ENCODE measurements around the gene DES. TPM values are rescaled to one million over a fixed set of nuclear protein-coding genes. Genes with fewer than 3 reads are reported as not detected.

Gene DES
- polyA plus RNA-seq, 1 donor from 2014 or later: not detected

DNA sequence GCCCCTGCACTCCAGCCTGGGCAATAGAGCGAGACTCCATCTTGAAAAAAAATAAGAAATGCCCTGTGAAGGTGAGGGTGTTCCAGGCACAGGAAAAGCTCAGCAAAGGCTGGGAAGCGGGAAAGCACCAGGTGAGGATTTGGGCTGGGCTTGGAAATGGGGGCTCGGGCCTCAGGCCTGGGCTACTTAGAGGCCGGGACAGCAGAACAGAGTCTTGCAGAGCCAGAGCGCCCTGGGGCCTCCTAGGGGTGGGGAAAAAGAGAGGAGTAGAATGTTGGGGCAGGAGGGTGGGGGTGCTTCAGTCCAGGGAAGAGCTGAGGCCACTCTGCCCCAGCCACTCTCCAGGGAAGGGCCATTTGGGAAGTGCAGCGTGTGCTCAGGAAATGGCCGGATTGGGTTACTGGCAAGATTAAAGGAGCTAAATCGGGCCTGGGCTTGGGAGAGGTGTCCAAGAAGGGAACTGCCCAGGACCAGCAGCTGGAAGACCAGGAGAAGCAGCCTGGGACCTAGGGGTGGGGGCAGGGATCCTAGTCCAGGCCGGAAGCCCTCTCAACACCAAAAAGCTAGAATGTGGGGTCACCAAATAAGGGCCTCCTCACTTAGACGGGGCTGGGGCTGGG lies 13.8 kb upstream of the DES start:
- no peaks in the 10 kb centered on the region for H3K9me3 ChIP-seq (ENCODE audit: low read length)
- H2AFZ ChIP-seq (ENCODE audit: low read depth, low read length): no peak overlapping the region
- no peaks in the 10 kb centered on the region for H3K79me2 ChIP-seq (replicated peaks; ENCODE audit: insufficient read depth, low read length)
- no peak overlapping the region for H3K4me3 ChIP-seq (ENCODE audit: low read length)
- H3K9ac ChIP-seq (ENCODE audit: low read length): no peak overlapping the region
- H3F3A ChIP-seq (ENCODE audit: insufficient read depth, low read length, poor library complexity, severe bottlenecking): no peaks in the 10 kb centered on the region
- TF ChIP-seq RAD21 (conservative IDR thresholded peaks at IDR 0.05): no peak
- TF ChIP-seq CTCF (IDR thresholded peaks at IDR 0.05; ENCODE audit: poor library complexity, severe bottlenecking): no peak
- no peak for TF ChIP-seq MXI1 (conservative IDR thresholded peaks at IDR 0.05; ENCODE audit: poor library complexity, severe bottlenecking)
- TF ChIP-seq EZH2 (IDR thresholded peaks at IDR 0.05; ENCODE audit: borderline replicate concordance, insufficient read depth, low read length, poor library complexity, severe bottlenecking): no peak
- no peak for TF ChIP-seq EP300 (conservative IDR thresholded peaks at IDR 0.05; ENCODE audit: poor library complexity, severe bottlenecking)
- no peak overlapping the region for H3K27ac ChIP-seq (ENCODE audit: low read length)
- no peaks in the 10 kb centered on the region for H4K20me1 ChIP-seq (ENCODE audit: insufficient read depth)
- H3K27me3 ChIP-seq (ENCODE audit: insufficient read depth, low read depth, low read length): no peaks in the 10 kb centered on the region
- no peak overlapping the region for H3K4me2 ChIP-seq (ENCODE audit: low read length)
- no peaks in the 10 kb centered on the region for H3K36me3 ChIP-seq (ENCODE audit: insufficient read depth, low read length)
- H3K9me2 ChIP-seq (ENCODE audit: insufficient read depth, low read length): no peaks in the 10 kb centered on the region

- TF ChIP-seq SMC3 (conservative IDR thresholded peaks at IDR 0.05; ENCODE audit: poor library complexity) (no peak), EZH2 (IDR thresholded peaks at IDR 0.05; ENCODE audit: borderline replicate concordance, insufficient read depth, low read length, poor library complexity, severe bottlenecking) (no peak), POLR2AphosphoS5 (IDR thresholded peaks at IDR 0.05) (no peak)
- Histone ChIP-seq H3K9me2 (ENCODE audit: insufficient read depth, low read length) (no peaks in the 10 kb centered on the region), H3K79me2 (replicated peaks; ENCODE audit: insufficient read depth, low read length) (no peaks in the 10 kb centered on the region), H3K4me3 (ENCODE audit: low read length) (no peak overlapping the region), H3F3A (ENCODE audit: insufficient read depth, low read length, poor library complexity, severe bottlenecking) (no peaks in the 10 kb centered on the region), H3K27me3 (ENCODE audit: insufficient read depth, low read depth, low read length) (no peaks in the 10 kb centered on the region), H3K9me3 (ENCODE audit: low read length) (no peaks in the 10 kb centered on the region), H4K20me1 (ENCODE audit: insufficient read depth) (no peaks in the 10 kb centered on the region), H3K4me2 (ENCODE audit: low read length) (no peak overlapping the region), H3K36me3 (ENCODE audit: insufficient read depth, low read length) (no peaks in the 10 kb centered on the region), H3K9ac (ENCODE audit: low read length) (no peak overlapping the region), H2AFZ (ENCODE audit: low read depth, low read length) (no peak overlapping the region), H3K27ac (ENCODE audit: low read length) (no peak overlapping the region)
Measured at GRCh38 chr2:219404954-219405353, 13.2 kb upstream of the DES start.

DNA sequence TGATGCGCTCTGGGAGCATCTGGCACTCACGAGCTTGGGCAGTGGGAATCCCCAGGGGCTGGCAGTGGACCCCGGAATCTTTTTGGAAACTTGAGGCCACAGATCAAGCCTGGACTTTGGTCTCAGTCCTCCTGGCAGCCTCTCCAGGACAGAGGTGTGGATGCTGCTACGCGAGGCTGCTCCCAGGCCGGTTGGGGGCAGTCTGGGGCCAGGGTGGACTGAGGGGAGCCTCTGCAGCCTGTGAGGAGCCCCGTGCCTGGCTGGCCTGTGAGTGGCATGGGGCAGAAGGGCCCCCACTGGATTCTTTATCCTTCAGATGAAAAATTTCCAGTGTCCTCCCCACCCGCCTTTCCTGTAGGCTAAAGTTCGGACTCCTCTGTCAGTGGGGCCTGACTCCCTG lies 12.7 kb upstream of the DES start:
- H3K27me3 ChIP-seq (ENCODE audit: insufficient read depth, low read depth, low read length): no peaks in the 10 kb centered on the region
- TF ChIP-seq EP300 (conservative IDR thresholded peaks at IDR 0.05; ENCODE audit: poor library complexity, severe bottlenecking) (no peak), CTCF (IDR thresholded peaks at IDR 0.05; ENCODE audit: poor library complexity, severe bottlenecking) (no peak), RAD21 (conservative IDR thresholded peaks at IDR 0.05) (no peak), POLR2AphosphoS5 (IDR thresholded peaks at IDR 0.05) (no peak)
- no peaks in the 10 kb centered on the region for H4K20me1 ChIP-seq (ENCODE audit: insufficient read depth)
- no peak overlapping the region for H3K4me2 ChIP-seq (ENCODE audit: low read length)
- no peaks in the 10 kb centered on the region for H3K9me3 ChIP-seq (ENCODE audit: low read length)
- H3K79me2 ChIP-seq (replicated peaks; ENCODE audit: insufficient read depth, low read length): no peaks in the 10 kb centered on the region
- H3F3A ChIP-seq (ENCODE audit: insufficient read depth, low read length, poor library complexity, severe bottlenecking): no peaks in the 10 kb centered on the region
- no peaks in the 10 kb centered on the region for H3K9me2 ChIP-seq (ENCODE audit: insufficient read depth, low read length)
- H3K36me3 ChIP-seq (ENCODE audit: insufficient read depth, low read length): no peaks in the 10 kb centered on the region
- H3K9ac ChIP-seq (ENCODE audit: low read length): no peak overlapping the region
- no peak overlapping the region for H2AFZ ChIP-seq (ENCODE audit: low read depth, low read length)
- H3K27ac ChIP-seq (ENCODE audit: low read length): no peak overlapping the region
- H3K4me3 ChIP-seq (ENCODE audit: low read length): no peak overlapping the region
